Thyroid gland (tissue), 4 donors: ENCODE measurements around the gene SLC4A1AP.

Experiments used
- CTCF ChIP-seq, 6 experiments: fragments of 200-600 bp in 3 of 6; fragments of 450-650 bp in 3 of 6; sonication (generic) in 3 of 6; IDR thresholded peaks; one replicate each; pipeline ENCODE4 v1.5.1; 2016 to 2019; ENCODE audit warnings: antibody characterized with exemption in 6 of 6, mild to moderate bottlenecking in 2 of 6, inconsistent platforms in 1 of 6, moderate library complexity in 1 of 6
- POLR2A ChIP-seq, 2 donors: fragments of 450-650 bp; IDR thresholded peaks; one replicate each; pipeline ENCODE4 v1.6.1; 2017; ENCODE audit warnings: antibody characterized with exemption in 2 of 2, mild to moderate bottlenecking in 2 of 2, moderate library complexity in 1 of 2

DNA sequence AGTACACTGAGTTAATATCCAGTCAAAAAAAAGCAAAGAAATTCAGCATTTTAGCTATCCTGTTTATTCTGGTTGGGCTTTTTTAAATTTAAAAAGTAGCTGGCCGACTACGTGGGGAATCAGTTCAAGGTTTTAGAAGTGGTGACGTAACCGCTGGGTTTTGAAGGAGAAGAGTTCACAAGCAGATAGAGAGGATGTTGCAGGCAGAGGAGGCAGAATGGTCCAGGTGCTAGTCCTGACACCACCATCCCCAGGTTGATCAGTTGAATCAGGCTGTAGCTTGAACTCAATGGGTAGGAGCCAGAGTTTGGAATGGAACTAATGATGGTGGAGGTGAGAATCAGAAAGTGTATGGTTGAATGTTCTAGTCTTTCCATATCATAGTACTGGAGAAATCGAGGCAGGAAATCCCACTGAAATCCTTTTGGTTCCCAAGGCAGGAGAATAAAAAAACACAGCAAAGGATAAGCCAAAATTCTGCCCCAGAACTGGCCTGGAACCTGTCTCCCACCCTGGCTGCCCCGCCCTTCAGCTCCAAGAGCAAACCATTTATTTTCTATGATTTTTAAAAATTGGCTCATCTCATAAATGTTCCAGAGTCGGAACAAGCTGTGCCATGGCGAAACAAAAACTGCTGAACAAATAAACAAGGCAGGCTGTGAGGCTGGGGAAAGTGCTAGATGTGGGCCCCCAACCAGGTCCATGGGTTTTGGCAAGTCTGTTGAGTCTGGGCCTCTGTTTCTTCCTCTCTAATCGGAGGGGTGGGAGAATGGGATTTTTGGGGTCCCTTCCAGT is 44.0 kb downstream of the SLC4A1AP start:
- no peak for TF ChIP-seq POLR2A (IDR thresholded peaks at IDR 0.05)
- TF ChIP-seq CTCF (IDR thresholded peaks at IDR 0.05): no peak
